HG02571 (cell line): ENCODE data around the gene MLC1.
"Not testable (repeated sequence)": the region's sequence is repeated elsewhere in the genome, so short reads cannot be mapped to it uniquely, and the experiment has no call there.

Source experiments
- ATAC-seq: cut with Tn5 transposase; IDR thresholded peaks from one replicate; pipeline ENCODE4 v1.9.1; 2021; ENCODE audit warnings: mild to moderate bottlenecking, moderate library complexity; ENCODE audit not compliant: unreplicated experiment

MLC1 gene

GRCh38 chr22:50104141-50104544 lies 18.9 kb upstream of the MLC1 start:
- ATAC-seq = no peak

GRCh38 chr22:50102946-50103345 lies 17.7 kb upstream of the MLC1 start:
- no peak for ATAC-seq

GRCh38 chr22:50101870-50102565 lies 16.8 kb upstream of the MLC1 start:
- ATAC-seq = no peak

- no peak for ATAC-seq
These were observed 12.8 kb upstream of the MLC1 start for GRCh38 chr22:50098052-50098451.

- ATAC-seq = no peak
These were observed 7.1 kb upstream of the MLC1 start for GRCh38 chr22:50092342-50092741.

- ATAC-seq = no peak
These were observed 6.0 kb upstream of the MLC1 start for GRCh38 chr22:50091092-50091768.

- no peak for ATAC-seq
These were observed 5.1 kb upstream of the MLC1 start for GRCh38 chr22:50090412-50090714.

- ATAC-seq = no peak
These were observed 4.6 kb upstream of the MLC1 start, which contains the start of gene MOV10L1 for GRCh38 chr22:50089682-50090411. Gene MOV10L1 (plus strand): TSS chr22:50090006. CDS start chr22:50090089, 83 bp downstream.

- no peak for ATAC-seq
These were observed 4.0 kb upstream of the MLC1 start for GRCh38 chr22:50089231-50089630.

GRCh38 chr22:50088096-50088495 lies 2.9 kb upstream of the MLC1 start:
- no peak for ATAC-seq

GRCh38 chr22:50087646-50088045 lies 2.4 kb upstream of the MLC1 start:
- ATAC-seq = no peak

GRCh38 chr22:50086975-50087374 lies 1.7 kb upstream of the MLC1 start:
- ATAC-seq = not testable (repeated sequence)

- no peak for ATAC-seq
These were observed 1.3 kb upstream of the MLC1 start for GRCh38 chr22:50086526-50086925.

- ATAC-seq = no peak
These were observed 608 bp downstream of the MLC1 start for GRCh38 chr22:50084614-50085021.

GRCh38 chr22:50084080-50084477 lies 1.1 kb downstream of the MLC1 start:
- ATAC-seq = no peak

GRCh38 chr22:50083462-50084079 lies 1.7 kb downstream of the MLC1 start:
- no peak for ATAC-seq

- no peak for ATAC-seq
These were observed 2.2 kb downstream of the MLC1 start for GRCh38 chr22:50082961-50083461.

GRCh38 chr22:50082197-50082715 lies 3.0 kb downstream of the MLC1 start:
- no peak for ATAC-seq

GRCh38 chr22:50081426-50082196 lies 3.6 kb downstream of the MLC1 start:
- no peak for ATAC-seq

GRCh38 chr22:50080077-50080465 lies 5.2 kb downstream of the MLC1 start:
- no peak for ATAC-seq
